H1 (cell line): Measurements from ENCODE around the gene VTI1B. TPM values are rescaled to one million over a fixed set of nuclear protein-coding genes. Genes with fewer than 3 reads are reported as not detected.

Source experiments
- CTCF ChIA-PET: fragments of 300-600 bp; sonication (Branson Sonifier 250); formaldehyde crosslinking; loops from one replicate; lab custom pipeline; 2021; ENCODE audit not compliant: partially characterized antibody; lab: Charles Lee
- POLR2A ChIA-PET: fragments of 300-600 bp; sonication (Branson Sonifier 250); formaldehyde crosslinking; loops from one replicate; lab custom pipeline; 2021; ENCODE audit warnings: inconsistent platforms; ENCODE audit not compliant: partially characterized antibody; lab: Charles Lee
- DNase-seq, 2 experiments: peaks; one replicate each; pipeline versions ENCODE4 v3.0.0 to v3.0.0-alpha.2; 2010 to 2022; ENCODE audit warnings: low spot score in 2 of 2, low read depth in 1 of 2, mixed read lengths in 1 of 2
- FAIRE-seq: peaks from 2 replicates; lab custom pipeline; 2011; peaks lifted over from hg19 to GRCh38; lab: Jason Lieb, UNC
- H2AFZ ChIP-seq: 2 replicates; pipeline ENCODE4 v1.8.1; 2012; ENCODE audit warnings: low read length, inconsistent platforms
- H2AK5ac ChIP-seq: 2 replicates; pipeline ENCODE4 v1.6.1; 2013; ENCODE audit warnings: low read depth, low read length
- H2BK120ac ChIP-seq: replicated peaks from 2 replicates; pipeline ENCODE3; 2013; ENCODE audit warnings: low read depth, low read length, inconsistent platforms
- H2BK12ac ChIP-seq: 2 replicates; pipeline ENCODE4 v1.6.1; 2013; ENCODE audit warnings: low read depth, low read length
- H2BK15ac ChIP-seq: 2 replicates; pipeline ENCODE4 v1.6.1; 2013; ENCODE audit warnings: low read length
- H2BK20ac ChIP-seq: 2 replicates; pipeline ENCODE4 v1.6.1; 2013; ENCODE audit warnings: low read length
- H2BK5ac ChIP-seq: 2 replicates; pipeline ENCODE4 v1.6.1; 2013; ENCODE audit warnings: low read depth, low read length
- H3K14ac ChIP-seq: 2 replicates; pipeline ENCODE4 v1.6.1; 2013; ENCODE audit warnings: inconsistent platforms; ENCODE audit not compliant: insufficient read length
- H3K18ac ChIP-seq: 2 replicates; pipeline ENCODE4 v1.6.1; 2013; ENCODE audit warnings: low read length; ENCODE audit errors: extremely low read depth
- H3K23ac ChIP-seq: 2 replicates; pipeline ENCODE4 v1.6.1; 2013; ENCODE audit warnings: inconsistent platforms; ENCODE audit not compliant: insufficient read length
- H3K23me2 ChIP-seq: 2 replicates; pipeline ENCODE4 v1.6.1; 2013; ENCODE audit warnings: low read depth, low read length
- H3K27ac ChIP-seq: 2 replicates; pipeline ENCODE4 v1.6.1; 2011; ENCODE audit warnings: low read depth, low read length, inconsistent platforms
- H3K27me3 ChIP-seq, 4 experiments: replicated peaks in 1 of 4; 1 replicate in 1 of 4; 2 replicates in 3 of 4; pipeline versions ENCODE4 v1.6.1 to v1.8.1; 2011 to 2013; ENCODE audit warnings: low read length in 3 of 4, mild to moderate bottlenecking in 3 of 4, inconsistent platforms in 2 of 4, mixed read lengths in 2 of 4, moderate library complexity in 1 of 4; ENCODE audit not compliant: control insufficient read depth in 3 of 4, insufficient read depth in 3 of 4; ENCODE audit errors: extremely low read depth in 1 of 4
- H3K36me3 ChIP-seq, 4 experiments: 2 replicates each; pipeline versions ENCODE4 v1.6.1 to v1.8.1; 2011 to 2013; ENCODE audit warnings: mild to moderate bottlenecking in 4 of 4, low read length in 3 of 4, moderate library complexity in 2 of 4, control low read depth in 1 of 4, inconsistent platforms in 1 of 4; ENCODE audit not compliant: insufficient read depth in 4 of 4, control insufficient read depth in 2 of 4
- H3K4ac ChIP-seq: replicated peaks from 2 replicates; pipeline ENCODE3; 2013; ENCODE audit warnings: low read length, low read depth, mixed read lengths, inconsistent platforms; ENCODE audit not compliant: insufficient read length
- H3K4me1 ChIP-seq, 4 experiments: replicated peaks in 1 of 4; 1 replicate in 1 of 4; 2 replicates in 3 of 4; pipeline versions ENCODE4 v1.6.1 to v1.8.1; 2011 to 2013; ENCODE audit warnings: low read length in 3 of 4, inconsistent platforms in 2 of 4, mixed read lengths in 1 of 4; ENCODE audit not compliant: insufficient read depth in 4 of 4, control insufficient read depth in 3 of 4
- H3K4me2 ChIP-seq, 2 experiments: 2 replicates each; pipeline versions ENCODE4 v1.6.1 to v1.8.1; 2011 to 2013; ENCODE audit warnings: low read depth in 2 of 2, low read length in 2 of 2, control low read depth in 1 of 2, inconsistent platforms in 1 of 2, mild to moderate bottlenecking in 1 of 2; ENCODE audit not compliant: insufficient read depth in 1 of 2
- H3K4me3 ChIP-seq, 4 experiments: fragments of 200-600, 300-600 bp in 1 of 4; sonication (generic), shearing (Covaris generic), sonication (Bioruptor Twin) in 1 of 4; 2 replicates each; pipeline versions ENCODE4 v1.5.1 to v1.8.1; 2011 to 2016; ENCODE audit warnings: low read length in 4 of 4, low read depth in 3 of 4, control low read depth in 2 of 4, inconsistent platforms in 2 of 4, mild to moderate bottlenecking in 2 of 4, mixed read lengths in 1 of 4, moderate library complexity in 1 of 4; ENCODE audit not compliant: insufficient read depth in 2 of 4; ENCODE audit errors: extremely low read depth in 1 of 4
- H3K56ac ChIP-seq: replicated peaks from 2 replicates; pipeline ENCODE3; 2013; ENCODE audit warnings: low read depth, mild to moderate bottlenecking, mixed read lengths, low read length, inconsistent platforms; ENCODE audit not compliant: insufficient read length
- H3K79me1 ChIP-seq: 2 replicates; pipeline ENCODE4 v1.6.1; 2013; ENCODE audit warnings: low read depth, low read length, control low read depth
- H3K79me2 ChIP-seq, 2 experiments: 2 replicates each; pipeline versions ENCODE4 v1.6.1 to v1.8.1; 2012 to 2013; ENCODE audit warnings: low read length in 2 of 2, mild to moderate bottlenecking in 2 of 2, inconsistent platforms in 1 of 2; ENCODE audit not compliant: insufficient read depth in 2 of 2, control insufficient read depth in 1 of 2
- H3K9ac ChIP-seq, 4 experiments: replicated peaks in 1 of 4; 1 replicate in 1 of 4; 2 replicates in 3 of 4; pipeline versions ENCODE4 v1.6.1 to v1.8.1; 2011 to 2013; ENCODE audit warnings: low read depth in 3 of 4, low read length in 3 of 4, control low read depth in 2 of 4, mild to moderate bottlenecking in 2 of 4, moderate library complexity in 2 of 4, inconsistent platforms in 1 of 4; ENCODE audit errors: extremely low read depth in 1 of 4
- H3K9me3 ChIP-seq, 2 experiments: 2 replicates each; pipeline versions ENCODE4 v1.6.1 to v1.8.1; 2012 to 2013; ENCODE audit warnings: mild to moderate bottlenecking in 2 of 2, moderate library complexity in 2 of 2, control low read depth in 1 of 2, inconsistent platforms in 1 of 2, low read depth in 1 of 2, low read length in 1 of 2, mixed read lengths in 1 of 2; ENCODE audit not compliant: insufficient read depth in 2 of 2
- H4K20me1 ChIP-seq, 2 experiments: replicated peaks in 1 of 2; 2 replicates each; pipeline versions ENCODE3 to v1.8.1; 2011 to 2013; ENCODE audit warnings: inconsistent platforms in 2 of 2, low read length in 2 of 2, mild to moderate bottlenecking in 1 of 2; ENCODE audit not compliant: insufficient read depth in 2 of 2, control insufficient read depth in 1 of 2
- H4K5ac ChIP-seq: 2 replicates; pipeline ENCODE4 v1.6.1; 2013; ENCODE audit warnings: low read length, low read depth, mixed read lengths, inconsistent platforms; ENCODE audit not compliant: insufficient read length
- H4K8ac ChIP-seq: 2 replicates; pipeline ENCODE4 v1.8.0; 2013; ENCODE audit warnings: mild to moderate bottlenecking, moderate library complexity, low read length, inconsistent platforms; ENCODE audit not compliant: insufficient read depth; ENCODE audit errors: extremely low read depth
- H4K91ac ChIP-seq: replicated peaks from 2 replicates; pipeline ENCODE3; 2013; ENCODE audit warnings: low read length, mixed read lengths, inconsistent platforms; ENCODE audit not compliant: insufficient read length
- ASH2L ChIP-seq: fragments of 200-600, 300-600 bp; sonication (generic); IDR thresholded peaks from one replicate; pipeline ENCODE4 v1.7.1; 2017; ENCODE audit warnings: low read length
- BCL11A ChIP-seq, 2 experiments: IDR thresholded peaks; one replicate each; pipeline ENCODE4 v1.6.1; 2011; ENCODE audit warnings: low read depth in 2 of 2, low read length in 2 of 2, mild to moderate bottlenecking in 2 of 2
- CHD1 ChIP-seq: IDR thresholded peaks from 2 replicates; pipeline ENCODE4 v1.6.1; 2012; ENCODE audit warnings: low read depth, low read length, improper control_type of control experiment
- CREB1 ChIP-seq: IDR thresholded peaks from 2 replicates; pipeline ENCODE4 v1.6.1; 2012; ENCODE audit warnings: inconsistent platforms
- CTBP2 ChIP-seq: IDR thresholded peaks from 2 replicates; pipeline ENCODE4 v1.7.0; 2011; ENCODE audit warnings: borderline replicate concordance, mild to moderate bottlenecking, moderate library complexity, mixed read lengths, low read length; ENCODE audit not compliant: insufficient read depth, insufficient read length
- JUN ChIP-seq: IDR thresholded peaks from 2 replicates; pipeline ENCODE4 v1.6.1; 2011; ENCODE audit warnings: low read depth, mild to moderate bottlenecking, improper control_type of control experiment, low read length
- KDM5A ChIP-seq: fragments of 200-600 bp; IDR thresholded peaks from 2 replicates; pipeline ENCODE4 v1.7.1; 2012; ENCODE audit warnings: mild to moderate bottlenecking, low read length, inconsistent platforms, mixed read lengths
- NRF1 ChIP-seq: IDR thresholded peaks from 2 replicates; pipeline ENCODE4 v1.6.1; 2011; ENCODE audit warnings: mild to moderate bottlenecking, low read depth, low read length, improper control_type of control experiment
- POLR2A ChIP-seq, 2 experiments: IDR thresholded peaks; 1 replicate in 1 of 2; 2 replicates in 1 of 2; pipeline ENCODE4 v1.6.1; 2011; ENCODE audit warnings: low read depth in 2 of 2, low read length in 2 of 2, mild to moderate bottlenecking in 2 of 2; ENCODE audit errors: control extremely low read depth in 1 of 2
- RNF2 ChIP-seq: fragments of 200-900, 300-1000 bp; sonication (generic); IDR thresholded peaks from 2 replicates; pipeline ENCODE4 v1.7.1; 2016; ENCODE audit warnings: borderline replicate concordance, low read depth, mild to moderate bottlenecking, antibody characterized with exemption, low read length; ENCODE audit not compliant: poor library complexity, severe bottlenecking; ENCODE audit errors: missing control alignments
- SAP30 ChIP-seq: fragments of 300-600 bp; sonication (generic); IDR thresholded peaks from 2 replicates; pipeline ENCODE4 v1.7.1; 2012; ENCODE audit warnings: low read length, moderate library complexity, mild to moderate bottlenecking, inconsistent platforms; ENCODE audit not compliant: insufficient read depth, insufficient replicate concordance
- SP2 ChIP-seq: IDR thresholded peaks from 2 replicates; pipeline ENCODE4 v1.6.1; 2012; ENCODE audit warnings: mild to moderate bottlenecking, low read length, inconsistent platforms
- SUZ12 ChIP-seq: fragments of 200-600 bp; sonication (generic); IDR thresholded peaks from 2 replicates; pipeline ENCODE4 v1.6.1; 2012; ENCODE audit warnings: mild to moderate bottlenecking, inconsistent platforms, low read length, moderate library complexity, mixed read lengths
- TEAD4 ChIP-seq: IDR thresholded peaks from 2 replicates; pipeline ENCODE4 v1.6.1; 2012; ENCODE audit warnings: low read depth, low read length, inconsistent platforms, mixed read lengths
- WGBS, 2 experiments: shearing (Covaris generic) in 1 of 2; methylation state at CpG; one replicate each; pipeline versions ENCODE4 v1.1.6 to v1.1.7; 2013 to 2015; ENCODE audit warnings: low lambda C conversion rate in 2 of 2, mixed read lengths in 2 of 2, inconsistent platforms in 1 of 2, low coverage in 1 of 2, missing lambda C conversion rate in 1 of 2; ENCODE audit not compliant: insufficient replicate concordance in 2 of 2, insufficient coverage in 1 of 2, insufficient read length in 1 of 2; ENCODE audit errors: extremely low coverage in 1 of 2, missing lambda C conversion rate in 1 of 2; 5-methylcytosine and 5-hydroxymethylcytosine counted together
- polyA plus RNA-seq, 7 experiments: library from polyadenylated mRNA; depleted of rRNA in 3 of 7; stranded (reverse) in 5 of 7; unstranded in 2 of 7; fragments of >200 nt in 5 of 7; fragments of 200-250 nt in 2 of 7; gene quantifications; 1 replicate in 5 of 7; 2 replicates in 1 of 7; 4 replicates in 1 of 7; pipeline versions ENCODE4 v1.2.1 to v1.2.3, GENCODE V29; 2011 to 2013; ENCODE audit warnings: missing spikeins in 2 of 7, mixed read lengths in 2 of 7
- total RNA-seq: library from RNA; stranded (reverse); fragmentation: NEBNext Ultra II Directional; extraction: Animal tissue kit (Norgen Biotek cat#: 25700); gene quantifications from 2 replicates; pipeline ENCODE4 v1.2.1, GENCODE V29; 2021

VTI1B gene
- total and polyA plus RNA-seq, 2 of the 8 experiments (the other 6 are each of a cell fraction or from before 2014, with no cell fraction given), result 28.1 to 98.7 TPM

DNA sequence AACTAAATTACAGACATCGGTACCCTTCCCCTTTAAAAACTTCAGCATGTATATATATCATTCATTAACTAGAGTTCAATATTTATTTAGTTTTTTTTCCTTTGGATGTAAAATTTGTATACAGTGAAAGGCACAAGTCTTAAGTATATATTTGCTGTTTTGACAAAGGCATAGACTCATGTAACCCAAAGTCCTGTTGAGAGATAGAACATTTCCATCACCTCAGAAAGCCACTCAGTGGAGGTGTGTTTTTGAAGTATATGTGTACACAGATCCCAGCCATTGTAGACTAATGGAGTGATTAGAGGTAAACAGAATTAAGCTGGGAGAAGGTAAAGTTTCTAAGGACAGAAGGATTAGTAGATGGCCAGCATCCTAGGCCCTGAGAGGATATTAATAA is 42.6 kb upstream of the VTI1B start:
- no peak overlapping the region for H4K91ac ChIP-seq
- no peaks in the 10 kb centered on the region for H3K79me2 ChIP-seq
- no peak overlapping the region for H4K8ac ChIP-seq
- H4K20me1 ChIP-seq, result no peaks in the 10 kb centered on the region
- H3K9me3 ChIP-seq, result no peaks in the 10 kb centered on the region
- no peak overlapping the region for H2BK15ac ChIP-seq
- no peak overlapping the region for H2BK5ac ChIP-seq
- no peak overlapping the region for H2AFZ ChIP-seq
- H2AK5ac ChIP-seq, result no peak overlapping the region
- H3K79me1 ChIP-seq, result no peaks in the 10 kb centered on the region
- no peak overlapping the region for H3K18ac ChIP-seq
- H3K14ac ChIP-seq, result no peak overlapping the region
- no peak overlapping the region for H3K4me2 ChIP-seq
- no peaks in the 10 kb centered on the region for H3K23me2 ChIP-seq
- TF ChIP-seq RNF2 (no peak), SP2 (no peak), SAP30 (no peak), POLR2A (IDR thresholded peaks at IDR 0.05; ENCODE audit: control extremely low read depth in 1 of 2, low read depth in 2 of 2, low read length in 2 of 2) (no peak), KDM5A (no peak), CREB1 (no peak), BCL11A (IDR thresholded peaks at IDR 0.05; ENCODE audit: low read depth in 2 of 2, low read length in 2 of 2) (no peak), TEAD4 (no peak), ASH2L (no peak), NRF1 (no peak), CTBP2 (no peak), JUN (no peak), SUZ12 (no peak), CHD1 (no peak)
- DNase-seq (no peak), FAIRE-seq (no peak)
- H3K4me1 ChIP-seq, result no peaks in the 10 kb centered on the region
- no peak overlapping the region for H3K9ac ChIP-seq
- H3K4me3 ChIP-seq, result no peak overlapping the region
- no peak overlapping the region for H3K56ac ChIP-seq
- no peak overlapping the region for H4K5ac ChIP-seq
- no peak overlapping the region for H3K23ac ChIP-seq
- no peak overlapping the region for H2BK120ac ChIP-seq
- H2BK12ac ChIP-seq, result no peak overlapping the region
- WGBS, 2 experiments, result 95 to 100% methylated on average over 1 of the region's 1 CpG
- no peaks in the 10 kb centered on the region for H3K36me3 ChIP-seq
- ChIA-PET CTCF (interaction anchor here (2.0 kb wide), 1 partner anchor 11 kb away, joined by 5 read pairs; no protein-coding TSS in a partner anchor), POLR2A (no interaction called here)
- no peak overlapping the region for H3K27ac ChIP-seq
- H3K27me3 ChIP-seq, result no peaks in the 10 kb centered on the region
- H3K4ac ChIP-seq, result no peak overlapping the region
- H2BK20ac ChIP-seq, result no peak overlapping the region
